B cell (primary cell): ENCODE measurements around the gene ESPNL. TPM values are rescaled to one million over a fixed set of nuclear protein-coding genes. Genes with fewer than 3 reads are reported as not detected.

Experiments
- ATAC-seq: fragments of 200-7000 bp; cut with Tn5 transposase; one replicate; pipeline ENCODE4 v1.10.0; 2021; ENCODE audit warnings: low read depth, mild to moderate bottlenecking, moderate number of reproducible peaks, moderate library complexity
- CTCF ChIA-PET: fragments of 350-600 bp; sonication (Branson Sonifier 250); formaldehyde crosslinking; loops from one replicate; lab custom pipeline; 2021; ENCODE audit warnings: antibody characterized with exemption, inconsistent platforms; lab: Charles Lee
- POLR2A ChIA-PET: fragments of 350-600 bp; sonication (Branson Sonifier 250); formaldehyde crosslinking; loops from one replicate; lab custom pipeline; 2021; ENCODE audit warnings: antibody characterized with exemption; lab: Charles Lee
- DNase-seq: peaks from one replicate; pipeline ENCODE4 v3.0.0; 2013
- H2AFZ ChIP-seq: 2 replicates; pipeline ENCODE4 v1.6.1; 2012; ENCODE audit warnings: mild to moderate bottlenecking, low read depth, low read length; ENCODE audit not compliant: insufficient read depth, poor library complexity, severe bottlenecking
- H3K27ac ChIP-seq, 2 donors: 1 replicate in 1 of 2; 2 replicates in 1 of 2; pipeline ENCODE4 v1.5.1; 2012 to 2013; ENCODE audit warnings: low read length in 2 of 2, mild to moderate bottlenecking in 2 of 2, moderate library complexity in 1 of 2
- H3K27me3 ChIP-seq, 4 experiments: fragments of 200-600 bp in 1 of 4; sonication (generic) in 1 of 4; replicated peaks in 1 of 4; 1 replicate in 2 of 4; 2 replicates in 2 of 4; pipeline versions ENCODE4 v1.6.1 to v1.7.0; 2013 to 2016; ENCODE audit warnings: low read length in 3 of 4, mild to moderate bottlenecking in 2 of 4, mixed read lengths in 1 of 4, moderate library complexity in 1 of 4; ENCODE audit not compliant: insufficient read depth in 4 of 4, control insufficient read depth in 3 of 4; ENCODE audit errors: control extremely low read depth in 1 of 4
- H3K36me3 ChIP-seq, 2 experiments: replicated peaks in 1 of 2; 1 replicate in 1 of 2; 2 replicates in 1 of 2; pipeline versions ENCODE4 v1.6.1 to v1.7.1; 2013; ENCODE audit warnings: low read length in 1 of 2; ENCODE audit not compliant: insufficient read depth in 2 of 2, control insufficient read depth in 1 of 2; ENCODE audit errors: control extremely low read depth in 1 of 2, extremely low read depth in 1 of 2
- H3K4me1 ChIP-seq, 2 donors: fragments of 200-600 bp in 1 of 2; sonication (generic) in 1 of 2; 1 replicate in 1 of 2; 2 replicates in 1 of 2; pipeline versions ENCODE4 v1.5.1 to v1.6.1; 2013 to 2017; ENCODE audit warnings: low read length in 2 of 2; ENCODE audit not compliant: control insufficient read depth in 2 of 2, insufficient read depth in 2 of 2
- H3K4me2 ChIP-seq: replicated peaks from 2 replicates; pipeline ENCODE3; 2012; ENCODE audit warnings: mild to moderate bottlenecking, low read depth, low read length; ENCODE audit not compliant: poor library complexity, severe bottlenecking
- H3K4me3 ChIP-seq, 5 experiments: fragments of 200-600 bp in 1 of 5; sonication (generic) in 1 of 5; 1 replicate in 3 of 5; 2 replicates in 2 of 5; pipeline versions ENCODE4 v1.5.1 to v1.7.0; 2011 to 2016; ENCODE audit warnings: low read length in 4 of 5, mild to moderate bottlenecking in 4 of 5, low read depth in 2 of 5, control low read depth in 1 of 5, moderate library complexity in 1 of 5; ENCODE audit not compliant: insufficient read depth in 1 of 5; ENCODE audit errors: control extremely low read depth in 1 of 5, extremely low read depth in 1 of 5
- H3K79me2 ChIP-seq: fragments of 200-600 bp; sonication (generic); one replicate; pipeline ENCODE4 v1.6.0; 2016; ENCODE audit warnings: low read length; ENCODE audit not compliant: control insufficient read depth, insufficient read depth
- H3K9ac ChIP-seq: fragments of 200-600 bp; sonication (generic); 2 replicates; pipeline ENCODE4 v1.6.1; 2017; ENCODE audit warnings: mild to moderate bottlenecking, low read length, moderate library complexity
- H3K9me3 ChIP-seq, 3 donors: one replicate each; pipeline versions ENCODE4 v1.6.1 to v1.7.1; 2013; ENCODE audit warnings: low read length in 2 of 3; ENCODE audit not compliant: control insufficient read depth in 2 of 3, insufficient read depth in 1 of 3; ENCODE audit errors: control extremely low read depth in 1 of 3
- H4K20me1 ChIP-seq: 2 replicates; pipeline ENCODE4 v1.6.0; 2012; ENCODE audit warnings: mild to moderate bottlenecking, low read length; ENCODE audit not compliant: insufficient read depth, control insufficient read depth, poor library complexity, severe bottlenecking
- H3K27ac Mint-ChIP-seq: one replicate; pipeline ENCODE4 v1.8.0; 2021; ENCODE audit warnings: mixed read lengths
- H3K27me3 Mint-ChIP-seq: one replicate; pipeline ENCODE4 v1.8.0; 2021; ENCODE audit warnings: mixed read lengths
- H3K4me1 Mint-ChIP-seq: one replicate; pipeline ENCODE4 v1.8.0; 2021; ENCODE audit warnings: mixed read lengths
- H3K4me3 Mint-ChIP-seq: one replicate; pipeline ENCODE4 v1.8.0; 2021; ENCODE audit warnings: mixed read lengths
- H3K9me3 Mint-ChIP-seq: one replicate; pipeline ENCODE4 v1.8.0; 2022; ENCODE audit warnings: mixed read lengths; ENCODE audit not compliant: insufficient read depth
- EZH2 ChIP-seq: IDR thresholded peaks from 2 replicates; pipeline ENCODE4 v1.6.1; 2012; ENCODE audit warnings: borderline replicate concordance, low read depth, mild to moderate bottlenecking, moderate library complexity, low read length; ENCODE audit not compliant: insufficient read depth, poor library complexity, severe bottlenecking
- WGBS: methylation state at CpG from one replicate; pipeline ENCODE4 v1.1.5; 2013; ENCODE audit warnings: missing lambda C conversion rate; ENCODE audit not compliant: insufficient coverage; 5-methylcytosine and 5-hydroxymethylcytosine counted together
- intact Hi-C: fragments of 100-400 bp; cut with micrococcal nuclease; formaldehyde crosslinking; loops from one replicate; pipeline ENCODE4 v1.10.0; 2022
- polyA plus RNA-seq: library from polyadenylated mRNA; depleted of rRNA; stranded (reverse); fragments of >200 nt; gene quantifications from 2 replicates; pipeline ENCODE4 v1.2.3, GENCODE V29; 2012
- total RNA-seq, 2 donors: library from RNA; stranded (reverse); fragments of 120-200 nt in 1 of 2; gene quantifications; 1 replicate in 1 of 2; 2 replicates in 1 of 2; pipeline versions ENCODE4 v1.2.3 to v1.2.4, GENCODE V29; 2013 to 2022
- TF ChIP-seq, protein P1 (sequence below): fragments of 200-600 bp; IDR thresholded peaks from one replicate; pipeline ENCODE4 v1.8.0; 2022; ENCODE audit warnings: antibody characterized with exemption, mild to moderate bottlenecking

The ESPNL gene
- total and polyA plus RNA-seq, 2 donors (not counting 1 experiment from before 2014, with no cell fraction given): 1.6 to 2.5 TPM

DNA sequence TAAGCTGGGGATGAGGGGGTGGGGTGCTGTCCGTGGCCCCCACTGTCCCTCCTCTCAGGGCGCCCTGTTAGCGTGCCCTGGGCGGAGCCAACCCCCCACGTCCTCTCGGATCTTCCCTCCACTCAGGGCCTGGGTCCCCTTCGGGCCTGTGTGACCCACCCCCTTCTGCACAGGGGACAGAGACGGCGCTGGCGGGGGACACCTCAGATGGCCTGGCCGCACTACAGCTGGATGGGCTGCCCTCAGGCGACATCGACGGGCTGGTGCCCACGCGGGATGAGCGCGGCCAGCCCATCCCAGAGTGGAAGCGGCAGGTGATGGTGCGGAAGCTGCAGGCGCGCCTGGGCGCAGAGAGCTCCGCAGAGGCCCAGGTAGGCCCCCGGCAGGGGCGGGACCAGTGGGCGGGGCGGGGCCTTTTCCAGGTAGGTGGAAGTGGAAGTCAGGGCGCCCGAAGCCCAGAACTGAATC is 28.4 kb downstream of the ESPNL start:
- Mint-ChIP-seq H3K4me1 (no peaks in the 10 kb centered on the region), H3K9me3 (no peaks in the 10 kb centered on the region), H3K27me3 (no peaks in the 10 kb centered on the region), H3K27ac (no peak overlapping the region), H3K4me3 (no peak overlapping the region)
- CTCF ChIA-PET: no interaction called here
- Histone ChIP-seq H3K4me2 (no peak overlapping the region), H3K9me3 (peaks cover 0 to 5% (median 0%) of the 10 kb centered on the region in 3 donors), H3K36me3 (no peaks in the 10 kb centered on the region), H3K9ac (no peak overlapping the region), H3K27ac (no peak overlapping the region), H3K79me2 (no peaks in the 10 kb centered on the region), H3K4me3 (no peak overlapping the region), H4K20me1 (no peaks in the 10 kb centered on the region), H3K4me1 (peaks cover 0 to 5% of the 10 kb centered on the region in 2 donors), H3K27me3 (no peaks in the 10 kb centered on the region), H2AFZ (no peak overlapping the region)
- ATAC-seq (no peak), DNase-seq (no peak)
- TF ChIP-seq, protein P1, sequence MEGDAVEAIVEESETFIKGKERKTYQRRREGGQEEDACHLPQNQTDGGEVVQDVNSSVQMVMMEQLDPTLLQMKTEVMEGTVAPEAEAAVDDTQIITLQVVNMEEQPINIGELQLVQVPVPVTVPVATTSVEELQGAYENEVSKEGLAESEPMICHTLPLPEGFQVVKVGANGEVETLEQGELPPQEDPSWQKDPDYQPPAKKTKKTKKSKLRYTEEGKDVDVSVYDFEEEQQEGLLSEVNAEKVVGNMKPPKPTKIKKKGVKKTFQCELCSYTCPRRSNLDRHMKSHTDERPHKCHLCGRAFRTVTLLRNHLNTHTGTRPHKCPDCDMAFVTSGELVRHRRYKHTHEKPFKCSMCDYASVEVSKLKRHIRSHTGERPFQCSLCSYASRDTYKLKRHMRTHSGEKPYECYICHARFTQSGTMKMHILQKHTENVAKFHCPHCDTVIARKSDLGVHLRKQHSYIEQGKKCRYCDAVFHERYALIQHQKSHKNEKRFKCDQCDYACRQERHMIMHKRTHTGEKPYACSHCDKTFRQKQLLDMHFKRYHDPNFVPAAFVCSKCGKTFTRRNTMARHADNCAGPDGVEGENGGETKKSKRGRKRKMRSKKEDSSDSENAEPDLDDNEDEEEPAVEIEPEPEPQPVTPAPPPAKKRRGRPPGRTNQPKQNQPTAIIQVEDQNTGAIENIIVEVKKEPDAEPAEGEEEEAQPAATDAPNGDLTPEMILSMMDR: no peak
- no peak for TF ChIP-seq EZH2
- POLR2A ChIA-PET: no interaction called here
- 81% methylated on average over 29 of the region's 30 CpGs for WGBS
- intact Hi-C loops: no loop called here

DNA sequence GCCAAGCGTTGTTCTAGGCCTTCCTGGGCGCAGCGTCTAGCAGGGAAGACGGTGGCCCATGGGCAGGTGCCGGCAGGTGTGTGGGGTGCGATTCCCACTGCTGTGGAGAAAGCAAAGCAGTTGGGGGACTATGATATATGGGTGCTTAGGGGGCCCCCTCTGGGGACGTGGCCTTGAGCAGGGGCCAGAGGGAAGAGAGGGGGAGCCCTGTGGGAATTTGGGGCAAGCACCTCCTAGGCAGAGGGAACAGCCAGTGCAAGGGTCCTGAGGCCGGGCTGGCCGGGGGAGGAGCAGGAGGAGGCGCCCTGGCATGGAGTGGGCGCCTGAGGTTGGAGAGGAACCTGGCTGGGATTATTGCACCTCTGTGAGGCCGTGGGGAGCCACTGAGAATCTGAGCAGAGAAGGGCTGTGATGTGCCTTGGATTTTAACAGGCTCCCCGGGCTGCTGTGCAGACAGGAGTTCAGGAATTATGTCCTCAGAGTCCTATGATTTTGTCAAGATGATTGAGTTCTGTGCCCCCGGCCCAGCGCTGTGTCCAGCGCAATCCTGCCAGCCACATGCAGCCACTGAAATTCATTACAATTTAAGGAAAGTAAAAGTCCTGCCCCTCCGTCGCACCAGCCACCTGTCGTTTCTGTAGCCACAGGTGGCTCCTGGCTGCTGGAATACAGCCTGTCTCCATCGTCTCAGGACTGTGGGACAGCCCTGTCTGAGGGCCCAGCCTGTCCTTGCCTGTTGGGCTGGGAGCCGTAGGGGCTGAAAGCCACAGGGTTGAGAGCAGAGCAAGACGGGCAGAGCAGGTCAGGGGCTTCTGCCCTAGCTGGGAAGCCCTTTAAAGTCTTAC is 29.2 kb downstream of the ESPNL start:
- ChIA-PET CTCF (no interaction called here), POLR2A (no interaction called here)
- Histone ChIP-seq H3K27ac (no peak overlapping the region), H3K79me2 (no peaks in the 10 kb centered on the region), H3K9me3 (peaks cover 0 to 5% (median 0%) of the 10 kb centered on the region in 3 donors), H3K9ac (no peak overlapping the region), H3K27me3 (no peaks in the 10 kb centered on the region), H2AFZ (no peak overlapping the region), H3K4me1 (peaks cover 0 to 5% of the 10 kb centered on the region in 2 donors), H4K20me1 (no peaks in the 10 kb centered on the region), H3K4me2 (no peak overlapping the region), H3K4me3 (no peak overlapping the region), H3K36me3 (no peaks in the 10 kb centered on the region)
- Mint-ChIP-seq H3K4me1 (no peaks in the 10 kb centered on the region), H3K4me3 (no peak overlapping the region), H3K27me3 (no peaks in the 10 kb centered on the region), H3K27ac (no peak overlapping the region), H3K9me3 (no peaks in the 10 kb centered on the region)
- DNase-seq (no peak), ATAC-seq (no peak)
- intact Hi-C loops: no loop called here
- 93% methylated on average over 22 of the region's 22 CpGs for WGBS
- no peak for TF ChIP-seq EZH2
- TF ChIP-seq, protein P1: no peak
